ENCODE results near the gene SLC25A18. TPM values are rescaled to one million over a fixed set of nuclear protein-coding genes. Genes with fewer than 3 reads are reported as not detected.
"Not testable (repeated sequence)": the region's sequence is repeated elsewhere in the genome, so short reads cannot be mapped to it uniquely, and the experiment has no call there.

Gene SLC25A18
- polyA plus RNA-seq, 1 donor (not counting 4 experiments of a cell fraction or from before 2014, with no cell fraction given): 0.04 TPM

- H3K4me3 ChIP-seq (ENCODE audit: control insufficient read depth in 2 of 3, extremely low read depth in 1 of 3, insufficient read depth in 2 of 3, low read depth in 1 of 3, low read length in 3 of 3): no peak overlapping the region
- DNase-seq (ENCODE audit: low read depth, low spot score): no peak
- no peaks in the 10 kb centered on the region for H3K9me1 ChIP-seq (ENCODE audit: control insufficient read depth, extremely low read depth, insufficient read depth, low read length)
- H4K20me1 ChIP-seq (ENCODE audit: control insufficient read depth, extremely low read depth, insufficient read depth, low read length): no peaks in the 10 kb centered on the region
- no peak overlapping the region for H3K4me2 ChIP-seq (ENCODE audit: control insufficient read depth, extremely low read depth, insufficient read depth, low read depth, low read length)
- H3K79me2 ChIP-seq (ENCODE audit: control insufficient read depth, insufficient read depth, low read length): no peaks in the 10 kb centered on the region
- H3K4me1 ChIP-seq (ENCODE audit: control insufficient read depth, extremely low read depth, insufficient read depth, low read length): no peaks in the 10 kb centered on the region
- no peaks in the 10 kb centered on the region for H3K36me3 ChIP-seq (ENCODE audit: control insufficient read depth in 2 of 2, extremely low read depth in 1 of 2, insufficient read depth in 2 of 2, low read length in 2 of 2)
- no peak for TF ChIP-seq CTCF (optimal IDR thresholded peaks at IDR 0.05 in 1 of 3, IDR thresholded peaks at IDR 0.05 in 1 of 3, conservative IDR thresholded peaks at IDR 0.05 in 1 of 3; ENCODE audit: extremely low read depth in 1 of 3, insufficient read depth in 2 of 3, low read length in 3 of 3)
- no peak for TF ChIP-seq EZH2 (IDR thresholded peaks at IDR 0.05; ENCODE audit: low read length)
- FAIRE-seq: no peak
- H3K27ac ChIP-seq (ENCODE audit: control insufficient read depth, insufficient read depth, low read length): no peak overlapping the region
- no peak overlapping the region for H3K9ac ChIP-seq (ENCODE audit: control insufficient read depth, extremely low read depth, insufficient read depth, low read length)
- no peak overlapping the region for H2AFZ ChIP-seq (ENCODE audit: control insufficient read depth, low read length)
- dilution Hi-C loops (cut with MboI; ENCODE audit: extremely low pct_ligation_motif_present, low sequenced_read_pairs): no loop called here
- H3K27me3 ChIP-seq (ENCODE audit: control insufficient read depth, extremely low read depth, insufficient read depth, low read length): no peaks in the 10 kb centered on the region
- H3K9me3 ChIP-seq (ENCODE audit: control insufficient read depth, low read depth, low read length): no peaks in the 10 kb centered on the region
Measured at GRCh38 chr22:17514084-17514483, 49.2 kb upstream of the SLC25A18 start.

- Histone ChIP-seq H3K27ac (ENCODE audit: control insufficient read depth, insufficient read depth, low read length) (no peak overlapping the region), H3K9me1 (ENCODE audit: control insufficient read depth, extremely low read depth, insufficient read depth, low read length) (no peaks in the 10 kb centered on the region), H3K4me1 (ENCODE audit: control insufficient read depth, extremely low read depth, insufficient read depth, low read length) (no peaks in the 10 kb centered on the region), H3K9ac (ENCODE audit: control insufficient read depth, extremely low read depth, insufficient read depth, low read length) (no peak overlapping the region), H3K27me3 (ENCODE audit: control insufficient read depth, extremely low read depth, insufficient read depth, low read length) (no peaks in the 10 kb centered on the region), H3K9me3 (ENCODE audit: control insufficient read depth, low read depth, low read length) (no peaks in the 10 kb centered on the region), H2AFZ (ENCODE audit: control insufficient read depth, low read length) (no peak overlapping the region), H4K20me1 (ENCODE audit: control insufficient read depth, extremely low read depth, insufficient read depth, low read length) (no peaks in the 10 kb centered on the region), H3K4me2 (ENCODE audit: control insufficient read depth, extremely low read depth, insufficient read depth, low read depth, low read length) (no peak overlapping the region), H3K79me2 (ENCODE audit: control insufficient read depth, insufficient read depth, low read length) (no peaks in the 10 kb centered on the region), H3K4me3 (ENCODE audit: control insufficient read depth in 2 of 3, extremely low read depth in 1 of 3, insufficient read depth in 2 of 3, low read depth in 1 of 3, low read length in 3 of 3) (no peak overlapping the region), H3K36me3 (ENCODE audit: control insufficient read depth in 2 of 2, extremely low read depth in 1 of 2, insufficient read depth in 2 of 2, low read length in 2 of 2) (no peaks in the 10 kb centered on the region)
- no peak for TF ChIP-seq EZH2 (IDR thresholded peaks at IDR 0.05; ENCODE audit: low read length)
- no peak for TF ChIP-seq CTCF (optimal IDR thresholded peaks at IDR 0.05 in 1 of 3, IDR thresholded peaks at IDR 0.05 in 1 of 3, conservative IDR thresholded peaks at IDR 0.05 in 1 of 3; ENCODE audit: extremely low read depth in 1 of 3, insufficient read depth in 2 of 3, low read length in 3 of 3)
- DNase-seq (ENCODE audit: low read depth, low spot score) (no peak), FAIRE-seq (no peak)
- dilution Hi-C loops (cut with MboI; ENCODE audit: extremely low pct_ligation_motif_present, low sequenced_read_pairs): no loop called here
Measured at GRCh38 chr22:17518406-17518805, 44.9 kb upstream of the SLC25A18 start.

GRCh38 chr22:17521971-17522370, 41.3 kb upstream of the SLC25A18 start:
- H3K4me3 ChIP-seq (ENCODE audit: control insufficient read depth in 2 of 3, extremely low read depth in 1 of 3, insufficient read depth in 2 of 3, low read depth in 1 of 3, low read length in 3 of 3); H4K20me1 ChIP-seq (ENCODE audit: control insufficient read depth, extremely low read depth, insufficient read depth, low read length); H2AFZ ChIP-seq (ENCODE audit: control insufficient read depth, low read length); dilution Hi-C loops (cut with MboI; ENCODE audit: extremely low pct_ligation_motif_present, low sequenced_read_pairs); H3K79me2 ChIP-seq (ENCODE audit: control insufficient read depth, insufficient read depth, low read length); H3K4me2 ChIP-seq (ENCODE audit: control insufficient read depth, extremely low read depth, insufficient read depth, low read depth, low read length); H3K9me1 ChIP-seq (ENCODE audit: control insufficient read depth, extremely low read depth, insufficient read depth, low read length); H3K9me3 ChIP-seq (ENCODE audit: control insufficient read depth, low read depth, low read length); FAIRE-seq; H3K4me1 ChIP-seq (ENCODE audit: control insufficient read depth, extremely low read depth, insufficient read depth, low read length); H3K9ac ChIP-seq (ENCODE audit: control insufficient read depth, extremely low read depth, insufficient read depth, low read length); H3K27ac ChIP-seq (ENCODE audit: control insufficient read depth, insufficient read depth, low read length); H3K36me3 ChIP-seq (ENCODE audit: control insufficient read depth in 2 of 2, extremely low read depth in 1 of 2, insufficient read depth in 2 of 2, low read length in 2 of 2); H3K27me3 ChIP-seq (ENCODE audit: control insufficient read depth, extremely low read depth, insufficient read depth, low read length); DNase-seq (ENCODE audit: low read depth, low spot score): not testable (repeated sequence)
